OCI-LY7 (cell line): ENCODE measurements around the gene TLCD5. TPM values are rescaled to one million over a fixed set of nuclear protein-coding genes. Genes with fewer than 3 reads are reported as not detected.

Source experiments
- BruUV-seq: library from RNA; stranded (reverse); fragments of 400-500 nt; replicated peaks from 2 replicates; lab custom pipeline; 2021; lab: Mats Ljungman, UMichigan
- CTCF ChIA-PET: fragments of 300-600 bp; sonication (Branson Sonifier 250); formaldehyde crosslinking; loops from one replicate; lab custom pipeline; 2022; ENCODE audit warnings: antibody characterized with exemption; ENCODE audit not compliant: unreplicated experiment; lab: Charles Lee
- POLR2A ChIA-PET: fragments of 300-600 bp; sonication (Branson Sonifier 250); formaldehyde crosslinking; loops from one replicate; lab custom pipeline; 2022; ENCODE audit warnings: antibody characterized with exemption; lab: Charles Lee
- DNase-seq: peaks from one replicate; pipeline ENCODE4 v3.0.0-alpha.2; 2015; ENCODE audit warnings: low spot score
- H2AFZ ChIP-seq: fragments of 200-600 bp; sonication (generic), shearing (Covaris generic); 2 replicates; pipeline ENCODE4 v1.6.1; 2014; ENCODE audit warnings: mild to moderate bottlenecking, antibody characterized with exemption, low read length, moderate library complexity
- H3K27ac ChIP-seq: fragments of 200-600 bp; sonication (generic); 2 replicates; pipeline ENCODE4 v1.5.1; 2014; ENCODE audit warnings: mixed run types, low read depth, mild to moderate bottlenecking, moderate library complexity, low read length, inconsistent platforms; ENCODE audit not compliant: poor library complexity, severe bottlenecking
- H3K36me3 ChIP-seq: fragments of 200-600 bp; sonication (generic); 2 replicates; pipeline ENCODE4 v1.6.1; 2014; ENCODE audit warnings: mild to moderate bottlenecking, antibody characterized with exemption, low read length, moderate library complexity, mixed read lengths; ENCODE audit not compliant: insufficient read depth
- H3K4me1 ChIP-seq: fragments of 200-600 bp; sonication (generic); 2 replicates; pipeline ENCODE4 v1.5.1; 2014; ENCODE audit warnings: mild to moderate bottlenecking, low read length; ENCODE audit not compliant: insufficient read depth, poor library complexity, severe bottlenecking
- H3K4me2 ChIP-seq: fragments of 200-600 bp; sonication (generic); 2 replicates; pipeline ENCODE4 v1.6.1; 2014; ENCODE audit warnings: mild to moderate bottlenecking, low read length
- H3K4me3 ChIP-seq: fragments of 200-600 bp; sonication (generic); 2 replicates; pipeline ENCODE4 v1.5.1; 2014; ENCODE audit warnings: mild to moderate bottlenecking, low read depth, low read length; ENCODE audit not compliant: poor library complexity, severe bottlenecking
- H3K79me2 ChIP-seq: fragments of 200-600 bp; sonication (generic); 2 replicates; pipeline ENCODE4 v1.6.1; 2016; ENCODE audit warnings: low read depth, mild to moderate bottlenecking, low read length, moderate library complexity, mixed read lengths; ENCODE audit not compliant: insufficient read depth
- H3K9me2 ChIP-seq: fragments of 200-600 bp; sonication (generic); 2 replicates; pipeline ENCODE4 v1.6.1; 2016; ENCODE audit warnings: mild to moderate bottlenecking, low read length, mixed read lengths; ENCODE audit not compliant: insufficient read depth
- H3K9me3 ChIP-seq: fragments of 200-600 bp; sonication (generic); 2 replicates; pipeline ENCODE4 v1.6.1; 2014; ENCODE audit warnings: mild to moderate bottlenecking, mixed run types, low read length, mixed read lengths
- H4K20me1 ChIP-seq: fragments of 200-600 bp; sonication (generic); 2 replicates; pipeline ENCODE4 v1.6.1; 2014; ENCODE audit warnings: mild to moderate bottlenecking, antibody characterized with exemption, low read length, moderate library complexity, mixed read lengths; ENCODE audit not compliant: insufficient read depth
- EZH2phosphoT487 ChIP-seq: fragments of 200-600 bp; sonication (generic); IDR thresholded peaks from 2 replicates; pipeline ENCODE4 v1.6.1; 2018; ENCODE audit warnings: low read depth, borderline replicate concordance, mild to moderate bottlenecking, mixed run types, antibody characterized with exemption, low read length, moderate library complexity, mixed read lengths
- intact Hi-C: fragments of 100-400 bp; cut with micrococcal nuclease; formaldehyde crosslinking; loops from one replicate; pipeline ENCODE4 v1.10.0; 2022; ENCODE audit not compliant: unreplicated experiment
- total RNA-seq, 2 experiments: library from RNA; depleted of rRNA in 1 of 2; stranded (reverse); fragments of >200 nt in 1 of 2; shearing (Covaris generic) in 1 of 2; gene quantifications; 2 replicates each; pipeline ENCODE4 v1.2.3, GENCODE V29; 2014 to 2022
- TF ChIP-seq, protein P1 (sequence below): fragments of 200-600 bp; sonication (generic); conservative IDR thresholded peaks from 2 replicates; pipeline ENCODE4 v1.5.1; 2014; ENCODE audit warnings: mild to moderate bottlenecking, antibody characterized with exemption, low read length, moderate library complexity, mixed read lengths

The TLCD5 gene
- total RNA-seq, 2 experiments from 2014 or later, result 0.60 TPM; not detected in 1

GRCh38 chr11:120346233-120346632, 21.1 kb downstream of the TLCD5 start:
- no peak for DNase-seq
- H3K9me3 ChIP-seq, result peaks cover 9% of the 10 kb centered on the region
- H3K4me1 ChIP-seq, result peaks cover 22% of the 10 kb centered on the region
- BruUV-seq, result no TSS peak
- no peaks in the 10 kb centered on the region for H3K9me2 ChIP-seq
- POLR2A ChIA-PET, result no interaction called here
- intact Hi-C loops, result no loop called here
- no peaks in the 10 kb centered on the region; the same call in 1 of the 2 replicates for H3K36me3 ChIP-seq
- peaks cover 22% of the 10 kb centered on the region; the same call in 1 of the 2 replicates for H3K79me2 ChIP-seq
- CTCF ChIA-PET, result no interaction called here
- H2AFZ ChIP-seq, result no peak overlapping the region
- H4K20me1 ChIP-seq, result peaks cover 51% of the 10 kb centered on the region
- no peak overlapping the region for H3K27ac ChIP-seq
- H3K4me3 ChIP-seq, result no peak overlapping the region
- TF ChIP-seq, protein P1, sequence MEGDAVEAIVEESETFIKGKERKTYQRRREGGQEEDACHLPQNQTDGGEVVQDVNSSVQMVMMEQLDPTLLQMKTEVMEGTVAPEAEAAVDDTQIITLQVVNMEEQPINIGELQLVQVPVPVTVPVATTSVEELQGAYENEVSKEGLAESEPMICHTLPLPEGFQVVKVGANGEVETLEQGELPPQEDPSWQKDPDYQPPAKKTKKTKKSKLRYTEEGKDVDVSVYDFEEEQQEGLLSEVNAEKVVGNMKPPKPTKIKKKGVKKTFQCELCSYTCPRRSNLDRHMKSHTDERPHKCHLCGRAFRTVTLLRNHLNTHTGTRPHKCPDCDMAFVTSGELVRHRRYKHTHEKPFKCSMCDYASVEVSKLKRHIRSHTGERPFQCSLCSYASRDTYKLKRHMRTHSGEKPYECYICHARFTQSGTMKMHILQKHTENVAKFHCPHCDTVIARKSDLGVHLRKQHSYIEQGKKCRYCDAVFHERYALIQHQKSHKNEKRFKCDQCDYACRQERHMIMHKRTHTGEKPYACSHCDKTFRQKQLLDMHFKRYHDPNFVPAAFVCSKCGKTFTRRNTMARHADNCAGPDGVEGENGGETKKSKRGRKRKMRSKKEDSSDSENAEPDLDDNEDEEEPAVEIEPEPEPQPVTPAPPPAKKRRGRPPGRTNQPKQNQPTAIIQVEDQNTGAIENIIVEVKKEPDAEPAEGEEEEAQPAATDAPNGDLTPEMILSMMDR, result no peak
- TF ChIP-seq EZH2phosphoT487, result no peak
- no peak overlapping the region for H3K4me2 ChIP-seq

DNA sequence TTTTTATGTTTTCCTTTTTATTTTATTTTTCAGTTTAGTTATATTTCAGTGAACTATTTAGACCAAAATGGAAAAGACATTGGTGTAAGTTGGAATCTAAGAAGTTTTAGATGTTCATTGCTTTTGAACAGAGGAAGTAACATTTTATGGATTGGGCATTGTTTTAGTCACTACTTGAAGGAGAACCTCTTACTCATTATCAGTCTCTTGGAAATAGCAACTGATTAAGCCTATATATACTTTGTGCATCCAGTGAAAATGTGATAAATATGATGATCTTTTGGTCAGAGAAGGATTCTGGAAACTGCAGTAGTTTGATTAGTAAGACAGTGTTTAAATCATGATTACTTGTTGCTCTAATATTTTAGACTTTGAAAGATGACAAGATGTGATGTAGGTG, 25.5 kb downstream of the TLCD5 start:
- peaks cover 32% of the 10 kb centered on the region for H4K20me1 ChIP-seq
- ChIA-PET CTCF (no interaction called here), POLR2A (interaction anchor here (0.7 kb wide), 1 partner anchor 95 kb away, joined by 3 read pairs; no protein-coding TSS in a partner anchor)
- no peak for TF ChIP-seq EZH2phosphoT487
- TF ChIP-seq, protein P1, result no peak
- no peak overlapping the region for H3K4me3 ChIP-seq
- no peak for DNase-seq
- BruUV-seq, result no TSS peak
- intact Hi-C loops, result no loop called here
- H3K27ac ChIP-seq, result no peak overlapping the region
- H2AFZ ChIP-seq, result no peak overlapping the region
- no peaks in the 10 kb centered on the region for H3K9me2 ChIP-seq
- H3K79me2 ChIP-seq, result peaks cover 5% of the 10 kb centered on the region; the same call in 1 of the 2 replicates
- no peaks in the 10 kb centered on the region for H3K4me1 ChIP-seq
- no peaks in the 10 kb centered on the region for H3K9me3 ChIP-seq
- H3K4me2 ChIP-seq, result no peak overlapping the region
- H3K36me3 ChIP-seq, result no peaks in the 10 kb centered on the region

GRCh38 chr11:120352405-120352804, 27.3 kb downstream of the TLCD5 start:
- no peak for TF ChIP-seq EZH2phosphoT487
- TF ChIP-seq, protein P1, result no peak
- Histone ChIP-seq H3K4me2 (no peak overlapping the region), H3K36me3 (no peaks in the 10 kb centered on the region), H4K20me1 (peaks cover 22% of the 10 kb centered on the region), H3K4me1 (no peaks in the 10 kb centered on the region), H3K4me3 (no peak overlapping the region), H3K9me3 (no peaks in the 10 kb centered on the region), H3K79me2 (no peaks in the 10 kb centered on the region; the same call in 1 of the 2 replicates), H3K27ac (no peak overlapping the region), H3K9me2 (no peaks in the 10 kb centered on the region), H2AFZ (no peak overlapping the region)
- intact Hi-C loops, result no loop called here
- ChIA-PET CTCF (no interaction called here), POLR2A (interaction anchor here (1.5 kb wide), 1 partner anchor 22 kb away, joined by 4 read pairs; no protein-coding TSS in a partner anchor)
- BruUV-seq, result no TSS peak
- DNase-seq, result no peak
